ENCODE measurements around the gene DOCK10.

DNA sequence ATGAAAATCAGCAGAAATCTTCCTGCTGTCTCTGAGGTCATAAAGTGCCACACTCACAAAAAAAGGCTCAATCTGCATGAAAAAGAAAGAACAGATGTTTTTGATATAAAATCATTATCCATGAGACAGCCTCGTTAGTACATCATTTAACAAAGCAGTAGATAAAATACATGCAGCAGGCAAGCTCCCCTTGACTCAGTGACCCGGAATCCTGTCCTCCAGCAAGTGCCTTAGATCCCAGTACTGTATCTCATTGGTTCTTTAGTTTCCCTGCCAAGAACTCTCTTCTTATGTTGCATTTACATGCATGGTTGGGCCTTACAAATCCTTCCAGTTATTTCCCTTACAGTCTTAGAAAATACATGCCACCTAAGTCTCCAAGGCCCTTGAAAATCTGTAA is 177.3 kb downstream of the DOCK10 start:
- TF ChIP-seq, protein P1, sequence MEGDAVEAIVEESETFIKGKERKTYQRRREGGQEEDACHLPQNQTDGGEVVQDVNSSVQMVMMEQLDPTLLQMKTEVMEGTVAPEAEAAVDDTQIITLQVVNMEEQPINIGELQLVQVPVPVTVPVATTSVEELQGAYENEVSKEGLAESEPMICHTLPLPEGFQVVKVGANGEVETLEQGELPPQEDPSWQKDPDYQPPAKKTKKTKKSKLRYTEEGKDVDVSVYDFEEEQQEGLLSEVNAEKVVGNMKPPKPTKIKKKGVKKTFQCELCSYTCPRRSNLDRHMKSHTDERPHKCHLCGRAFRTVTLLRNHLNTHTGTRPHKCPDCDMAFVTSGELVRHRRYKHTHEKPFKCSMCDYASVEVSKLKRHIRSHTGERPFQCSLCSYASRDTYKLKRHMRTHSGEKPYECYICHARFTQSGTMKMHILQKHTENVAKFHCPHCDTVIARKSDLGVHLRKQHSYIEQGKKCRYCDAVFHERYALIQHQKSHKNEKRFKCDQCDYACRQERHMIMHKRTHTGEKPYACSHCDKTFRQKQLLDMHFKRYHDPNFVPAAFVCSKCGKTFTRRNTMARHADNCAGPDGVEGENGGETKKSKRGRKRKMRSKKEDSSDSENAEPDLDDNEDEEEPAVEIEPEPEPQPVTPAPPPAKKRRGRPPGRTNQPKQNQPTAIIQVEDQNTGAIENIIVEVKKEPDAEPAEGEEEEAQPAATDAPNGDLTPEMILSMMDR (IDR thresholded peaks at IDR 0.05; ENCODE audit: low read depth, low read length), result no peak
- TF ChIP-seq POLR2A (IDR thresholded peaks at IDR 0.05; ENCODE audit: extremely low read depth, insufficient read length) (no peak), MYC (IDR thresholded peaks at IDR 0.05; ENCODE audit: low read depth, low read length) (no peak)
- TF ChIP-seq, protein P2, sequence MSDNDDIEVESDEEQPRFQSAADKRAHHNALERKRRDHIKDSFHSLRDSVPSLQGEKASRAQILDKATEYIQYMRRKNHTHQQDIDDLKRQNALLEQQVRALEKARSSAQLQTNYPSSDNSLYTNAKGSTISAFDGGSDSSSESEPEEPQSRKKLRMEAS (IDR thresholded peaks at IDR 0.05; ENCODE audit: low read depth, low read length), result no peak
